ENCODE measurements around the gene KRTAP10-6. TPM values are rescaled to one million over a fixed set of nuclear protein-coding genes. Genes with fewer than 3 reads are reported as not detected.

KRTAP10-6 gene
- total and polyA plus RNA-seq, 2 experiments from 2014 or later = not detected

DNA sequence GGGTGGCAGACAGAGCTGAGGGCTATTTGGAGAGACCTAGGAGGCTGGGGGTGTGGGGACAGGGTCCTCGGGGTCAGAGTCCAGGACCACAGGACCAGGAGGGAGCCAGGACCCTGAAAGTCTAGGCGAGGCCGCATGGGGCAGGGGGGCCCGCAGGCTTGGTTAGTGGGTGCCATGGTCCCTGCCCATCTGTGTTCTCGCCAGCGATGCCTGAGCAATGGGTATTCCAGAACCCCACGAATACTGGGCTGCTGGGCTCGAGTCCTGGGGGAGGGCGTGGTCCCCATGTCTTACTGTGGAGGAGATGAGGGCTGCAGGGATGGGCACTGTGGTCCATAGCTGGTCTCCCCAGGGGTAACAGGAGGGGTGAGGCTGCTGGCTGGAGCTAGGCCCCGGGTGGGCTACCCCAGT, 2.0 kb downstream of the KRTAP10-6 start:
- no peaks in the 10 kb centered on the region for H3K27me3 ChIP-seq
- TF ChIP-seq CTCF (IDR thresholded peaks at IDR 0.05; ENCODE audit: poor library complexity) = no peak
- TF ChIP-seq EZH2phosphoT487 (IDR thresholded peaks at IDR 0.05; ENCODE audit: low read depth, severe bottlenecking, unreplicated experiment) = no peak
- no peak for TF ChIP-seq EZH2 (IDR thresholded peaks at IDR 0.05; ENCODE audit: borderline replicate concordance)
- no peak for DNase-seq (ENCODE audit: low spot score)
- no peak overlapping the region for H3K4me3 ChIP-seq
- H3K79me2 ChIP-seq = no peaks in the 10 kb centered on the region
- no peaks in the 10 kb centered on the region for H3K9me2 ChIP-seq (replicated peaks; ENCODE audit: insufficient read depth)
- H3K9me3 ChIP-seq (ENCODE audit: low read depth) = no peaks in the 10 kb centered on the region
- no peaks in the 10 kb centered on the region for H3K36me3 ChIP-seq (replicated peaks; ENCODE audit: insufficient read depth, low read depth)
- no peak overlapping the region for H2AFZ ChIP-seq
- H3K4me2 ChIP-seq = no peak overlapping the region
- H3K4me1 ChIP-seq (ENCODE audit: insufficient read depth) = peaks cover 7% of the 10 kb centered on the region
- H3K27ac ChIP-seq = no peak overlapping the region
- H4K20me1 ChIP-seq (ENCODE audit: insufficient read depth, poor library complexity, severe bottlenecking) = no peaks in the 10 kb centered on the region
- 96% methylated on average over 10 of the region's 10 CpGs for WGBS (ENCODE audit: low lambda C conversion rate, missing lambda C conversion rate)

- H2AFZ ChIP-seq = no peak overlapping the region
- TF ChIP-seq EZH2phosphoT487 (IDR thresholded peaks at IDR 0.05; ENCODE audit: low read depth, severe bottlenecking, unreplicated experiment) (no peak), CTCF (IDR thresholded peaks at IDR 0.05; ENCODE audit: poor library complexity) (no peak), EZH2 (IDR thresholded peaks at IDR 0.05; ENCODE audit: borderline replicate concordance) (no peak)
- no peaks in the 10 kb centered on the region for H3K27me3 ChIP-seq
- DNase-seq (ENCODE audit: low spot score) = no peak
- H3K4me2 ChIP-seq = no peak overlapping the region
- no peaks in the 10 kb centered on the region for H4K20me1 ChIP-seq (ENCODE audit: insufficient read depth, poor library complexity, severe bottlenecking)
- 93% methylated on average over 24 of the region's 24 CpGs for WGBS (ENCODE audit: low lambda C conversion rate, missing lambda C conversion rate)
- no peaks in the 10 kb centered on the region for H3K36me3 ChIP-seq (replicated peaks; ENCODE audit: insufficient read depth, low read depth)
- H3K4me1 ChIP-seq (ENCODE audit: insufficient read depth) = peaks cover 7% of the 10 kb centered on the region
- H3K4me3 ChIP-seq = no peak overlapping the region
- H3K27ac ChIP-seq = no peak overlapping the region
- no peaks in the 10 kb centered on the region for H3K9me2 ChIP-seq (replicated peaks; ENCODE audit: insufficient read depth)
- no peaks in the 10 kb centered on the region for H3K79me2 ChIP-seq
- H3K9me3 ChIP-seq (ENCODE audit: low read depth) = no peaks in the 10 kb centered on the region
Measured at GRCh38 chr21:44589586-44590305, 2.6 kb downstream of the KRTAP10-6 start.

DNA sequence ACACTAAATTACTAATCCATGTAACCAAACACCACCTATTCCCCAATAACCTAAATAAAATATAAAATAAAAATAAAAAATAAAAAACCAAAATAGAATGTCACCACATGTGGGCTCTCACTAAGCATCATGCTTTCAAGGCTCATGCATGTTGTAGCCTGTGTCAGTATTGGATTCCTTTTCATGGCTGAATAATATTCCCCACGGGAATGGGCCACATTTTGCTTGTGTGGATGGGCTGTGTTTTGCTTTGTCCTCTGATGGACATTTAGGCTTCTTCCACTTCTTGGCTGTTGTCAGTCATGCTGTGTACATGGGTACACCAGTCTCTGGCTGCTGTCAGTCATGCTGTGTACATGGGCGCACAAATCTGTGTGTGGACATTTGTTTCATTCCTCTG, 3.2 kb downstream of the KRTAP10-6 start:
- H3K9me3 ChIP-seq (ENCODE audit: low read depth) = no peaks in the 10 kb centered on the region
- no peaks in the 10 kb centered on the region for H3K79me2 ChIP-seq
- 100% methylated on average over 2 of the region's 2 CpGs for WGBS (ENCODE audit: low lambda C conversion rate, missing lambda C conversion rate)
- no peak overlapping the region for H3K4me2 ChIP-seq
- H3K9me2 ChIP-seq (replicated peaks; ENCODE audit: insufficient read depth) = no peaks in the 10 kb centered on the region
- TF ChIP-seq EZH2phosphoT487 (IDR thresholded peaks at IDR 0.05; ENCODE audit: low read depth, severe bottlenecking, unreplicated experiment) (no peak), CTCF (IDR thresholded peaks at IDR 0.05; ENCODE audit: poor library complexity) (no peak), EZH2 (IDR thresholded peaks at IDR 0.05; ENCODE audit: borderline replicate concordance) (no peak)
- peaks cover 4% of the 10 kb centered on the region for H3K27me3 ChIP-seq
- no peak overlapping the region for H3K4me3 ChIP-seq
- H3K27ac ChIP-seq = no peak overlapping the region
- H2AFZ ChIP-seq = no peak overlapping the region
- peaks cover 7% of the 10 kb centered on the region for H3K4me1 ChIP-seq (ENCODE audit: insufficient read depth)
- H4K20me1 ChIP-seq (ENCODE audit: insufficient read depth, poor library complexity, severe bottlenecking) = no peaks in the 10 kb centered on the region
- H3K36me3 ChIP-seq (replicated peaks; ENCODE audit: insufficient read depth, low read depth) = no peaks in the 10 kb centered on the region
- no peak for DNase-seq (ENCODE audit: low spot score)
